ENCODE measurements around the gene C3orf20. TPM values are rescaled to one million over a fixed set of nuclear protein-coding genes. Genes with fewer than 3 reads are reported as not detected.

The C3orf20 gene
- total RNA-seq, 4 donors from 2014 or later: not detected

GRCh38 chr3:14757153-14757700, 82.3 kb downstream of the C3orf20 start:
- intact Hi-C loops (cut with DNase I; ENCODE audit: low total_unique reads): no loop called here
- 63 to 89% methylated on average over 4 to 7 of the region's 14 CpGs for WGBS, 2 donors
- TF ChIP-seq, protein P1, sequence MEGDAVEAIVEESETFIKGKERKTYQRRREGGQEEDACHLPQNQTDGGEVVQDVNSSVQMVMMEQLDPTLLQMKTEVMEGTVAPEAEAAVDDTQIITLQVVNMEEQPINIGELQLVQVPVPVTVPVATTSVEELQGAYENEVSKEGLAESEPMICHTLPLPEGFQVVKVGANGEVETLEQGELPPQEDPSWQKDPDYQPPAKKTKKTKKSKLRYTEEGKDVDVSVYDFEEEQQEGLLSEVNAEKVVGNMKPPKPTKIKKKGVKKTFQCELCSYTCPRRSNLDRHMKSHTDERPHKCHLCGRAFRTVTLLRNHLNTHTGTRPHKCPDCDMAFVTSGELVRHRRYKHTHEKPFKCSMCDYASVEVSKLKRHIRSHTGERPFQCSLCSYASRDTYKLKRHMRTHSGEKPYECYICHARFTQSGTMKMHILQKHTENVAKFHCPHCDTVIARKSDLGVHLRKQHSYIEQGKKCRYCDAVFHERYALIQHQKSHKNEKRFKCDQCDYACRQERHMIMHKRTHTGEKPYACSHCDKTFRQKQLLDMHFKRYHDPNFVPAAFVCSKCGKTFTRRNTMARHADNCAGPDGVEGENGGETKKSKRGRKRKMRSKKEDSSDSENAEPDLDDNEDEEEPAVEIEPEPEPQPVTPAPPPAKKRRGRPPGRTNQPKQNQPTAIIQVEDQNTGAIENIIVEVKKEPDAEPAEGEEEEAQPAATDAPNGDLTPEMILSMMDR (IDR thresholded peaks at IDR 0.05): no peak
- no peak for TF ChIP-seq POLR2A (IDR thresholded peaks at IDR 0.05)
- H3K4me3 ChIP-seq (ENCODE audit: low read depth, poor library complexity, severe bottlenecking): no peak overlapping the region
- no peak for DNase-seq (ENCODE audit: low spot score in 2 of 2)

DNA sequence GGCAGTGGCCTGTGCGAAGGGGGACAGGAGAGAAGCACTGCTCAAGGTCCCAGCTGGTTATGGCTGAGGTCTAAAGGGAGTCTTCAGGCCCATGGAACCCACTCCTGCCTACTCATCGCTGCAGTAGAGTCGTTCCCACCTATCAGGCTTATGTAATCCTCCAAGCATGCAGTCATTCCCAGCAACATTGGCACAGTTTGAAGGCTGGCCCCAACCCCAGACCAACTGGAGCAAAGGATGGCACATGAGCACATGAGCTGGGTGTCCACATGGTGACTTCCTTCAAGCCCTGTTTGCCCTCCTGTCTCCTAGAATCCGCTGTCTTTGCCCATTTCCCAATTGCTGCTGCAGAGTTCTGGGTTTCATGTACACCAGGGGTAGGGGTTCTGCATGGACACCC, 83.4 kb downstream of the C3orf20 start:
- 88 to 92% methylated on average over 4 of the region's 4 CpGs for WGBS, 2 donors
- TF ChIP-seq POLR2A (IDR thresholded peaks at IDR 0.05): no peak
- TF ChIP-seq, protein P1 (IDR thresholded peaks at IDR 0.05): no peak
- no peak for DNase-seq (ENCODE audit: low spot score in 2 of 2)
- intact Hi-C loops (cut with DNase I; ENCODE audit: low total_unique reads): no loop called here
- no peak overlapping the region for H3K4me3 ChIP-seq (ENCODE audit: low read depth, poor library complexity, severe bottlenecking)

- no peak for DNase-seq (ENCODE audit: low spot score in 2 of 2)
- H3K4me3 ChIP-seq (ENCODE audit: low read depth, poor library complexity, severe bottlenecking): no peak overlapping the region
- WGBS, 2 donors: 79 to 92% methylated on average over 3 of the region's 3 CpGs
- TF ChIP-seq, protein P1 (IDR thresholded peaks at IDR 0.05): no peak
- no peak for TF ChIP-seq POLR2A (IDR thresholded peaks at IDR 0.05)
- intact Hi-C loops (cut with DNase I; ENCODE audit: low total_unique reads): no loop called here
These were observed 84.0 kb downstream of the C3orf20 start for GRCh38 chr3:14758959-14759358.

GRCh38 chr3:14760185-14760584, 85.2 kb downstream of the C3orf20 start:
- intact Hi-C loops (cut with DNase I; ENCODE audit: low total_unique reads): no loop called here
- no peak for DNase-seq (ENCODE audit: low spot score in 2 of 2)
- H3K4me3 ChIP-seq (ENCODE audit: low read depth, poor library complexity, severe bottlenecking): no peak overlapping the region
- TF ChIP-seq, protein P1 (IDR thresholded peaks at IDR 0.05): no peak

GRCh38 chr3:14761121-14761672, 86.3 kb downstream of the C3orf20 start:
- intact Hi-C loops (cut with DNase I; ENCODE audit: low total_unique reads): no loop called here
- 57 to 62% methylated on average over 8 to 9 of the region's 9 CpGs for WGBS, 2 donors
- TF ChIP-seq POLR2A (IDR thresholded peaks at IDR 0.05): no peak
- TF ChIP-seq, protein P1 (IDR thresholded peaks at IDR 0.05): no peak
- no peak for DNase-seq (ENCODE audit: low spot score in 2 of 2)
- H3K4me3 ChIP-seq (ENCODE audit: low read depth, poor library complexity, severe bottlenecking): no peak overlapping the region

- TF ChIP-seq, protein P1 (IDR thresholded peaks at IDR 0.05): no peak
- TF ChIP-seq POLR2A (IDR thresholded peaks at IDR 0.05): no peak
- intact Hi-C loops (cut with DNase I; ENCODE audit: low total_unique reads): no loop called here
- H3K4me3 ChIP-seq (ENCODE audit: low read depth, poor library complexity, severe bottlenecking): no peak overlapping the region
- DNase-seq (ENCODE audit: low spot score in 2 of 2): no peak
- whole genome bisulfite sequencing, 2 donors: 100% methylated on average over 2 of the region's 2 CpGs
These were observed 86.9 kb downstream of the C3orf20 start for GRCh38 chr3:14761866-14762265.
